H54 (cell line): Measurements from ENCODE around the gene RPS16.
"Not testable (repeated sequence)": the region's sequence is repeated elsewhere in the genome, so short reads cannot be mapped to it uniquely, and the experiment has no call there.

Experiments used
- DNase-seq: peaks from one replicate; pipeline ENCODE4 v3.0.0; 2011; ENCODE audit warnings: low spot score, mixed read lengths; ENCODE audit not compliant: insufficient read length
- FAIRE-seq: peaks from 3 replicates; lab custom pipeline; 2011; peaks lifted over from hg19 to GRCh38; lab: Jason Lieb, UNC
- POLR2A ChIP-seq: IDR thresholded peaks from 2 replicates; pipeline ENCODE4 v1.6.1; 2011; ENCODE audit warnings: low read depth, mild to moderate bottlenecking, low read length

The RPS16 gene

GRCh38 chr19:39470724-39471339 lies 35.1 kb upstream of the RPS16 start:
- DNase-seq: no peak
- FAIRE-seq: no peak
- no peak for TF ChIP-seq POLR2A

- FAIRE-seq: no peak
- no peak for DNase-seq
- TF ChIP-seq POLR2A: no peak
Observed at GRCh38 chr19:39469567-39469966, 33.8 kb upstream of the RPS16 start.

DNA sequence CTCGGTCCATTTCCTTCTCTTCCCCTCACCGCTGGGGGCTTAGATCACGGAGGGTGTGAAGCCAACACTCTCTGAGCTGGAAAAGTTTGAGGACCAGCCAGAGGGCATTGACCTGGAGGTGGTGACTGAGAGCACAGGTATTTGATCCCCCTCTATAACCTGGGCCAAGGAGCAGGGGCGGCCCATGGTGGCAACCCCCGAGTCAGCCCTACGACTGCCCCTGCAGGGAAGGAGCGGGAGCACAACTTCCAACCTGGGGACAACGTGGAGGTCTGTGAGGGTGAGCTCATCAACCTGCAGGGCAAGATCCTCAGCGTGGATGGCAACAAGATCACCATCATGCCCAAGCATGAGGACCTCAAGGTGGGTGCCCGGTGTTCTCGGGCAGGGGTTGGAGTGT lies 33.3 kb upstream of the RPS16 start:
- FAIRE-seq (no peak), DNase-seq (no peak)
- TF ChIP-seq POLR2A: no peak

DNA sequence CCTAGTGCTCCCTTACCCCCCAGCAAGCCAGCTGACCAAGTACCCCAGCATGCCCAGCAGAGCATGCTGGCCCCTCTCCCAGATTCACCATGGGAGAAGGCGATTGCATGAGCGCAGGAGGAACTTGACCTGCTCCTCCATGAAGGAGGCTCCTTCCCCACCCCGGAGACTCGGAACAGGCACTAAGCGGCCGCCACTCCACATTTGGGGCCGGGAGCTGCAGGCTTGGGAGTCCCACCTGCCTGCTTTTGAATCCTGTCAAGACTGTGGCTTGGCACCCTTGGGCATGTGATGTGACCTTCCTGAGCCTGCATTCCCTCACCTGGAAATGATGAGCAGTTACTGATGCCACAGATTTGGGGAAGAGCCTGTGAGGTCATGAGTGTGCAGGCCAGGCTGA lies 32.2 kb upstream of the RPS16 start:
- no peak for TF ChIP-seq POLR2A
- DNase-seq (no peak), FAIRE-seq (no peak)

GRCh38 chr19:39465956-39466747 lies 30.4 kb upstream of the RPS16 start:
- TF ChIP-seq POLR2A: no peak
- FAIRE-seq (no peak), DNase-seq (no peak)

DNA sequence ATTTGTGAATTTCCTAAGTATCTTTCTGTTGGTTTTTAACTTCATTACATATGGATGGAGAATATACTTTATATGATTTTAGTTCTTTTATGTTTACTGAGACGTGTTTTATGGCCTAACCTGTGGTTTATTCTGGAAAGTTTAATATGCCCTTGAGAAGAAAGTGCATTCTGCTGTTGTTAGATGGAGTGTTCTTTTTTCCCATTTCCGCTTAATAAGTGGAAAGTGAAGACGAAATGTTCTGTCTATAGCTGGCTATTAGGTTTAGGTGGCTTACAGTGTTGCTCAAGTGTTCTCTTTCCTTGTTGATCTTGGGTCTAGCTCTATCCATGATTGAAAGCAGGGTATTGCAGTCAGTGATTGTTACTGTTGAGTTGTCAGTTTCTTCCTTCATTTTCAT lies 27.7 kb upstream of the RPS16 start:
- DNase-seq (no peak), FAIRE-seq (no peak)
- TF ChIP-seq POLR2A: no peak

- not testable (repeated sequence) for FAIRE-seq, DNase-seq
Observed at GRCh38 chr19:39451257-39451656, 15.5 kb upstream of the RPS16 start.

- no peak for DNase-seq
- FAIRE-seq: no peak
- no peak for TF ChIP-seq POLR2A
Observed at GRCh38 chr19:39449116-39449797, 13.5 kb upstream of the RPS16 start.

DNA sequence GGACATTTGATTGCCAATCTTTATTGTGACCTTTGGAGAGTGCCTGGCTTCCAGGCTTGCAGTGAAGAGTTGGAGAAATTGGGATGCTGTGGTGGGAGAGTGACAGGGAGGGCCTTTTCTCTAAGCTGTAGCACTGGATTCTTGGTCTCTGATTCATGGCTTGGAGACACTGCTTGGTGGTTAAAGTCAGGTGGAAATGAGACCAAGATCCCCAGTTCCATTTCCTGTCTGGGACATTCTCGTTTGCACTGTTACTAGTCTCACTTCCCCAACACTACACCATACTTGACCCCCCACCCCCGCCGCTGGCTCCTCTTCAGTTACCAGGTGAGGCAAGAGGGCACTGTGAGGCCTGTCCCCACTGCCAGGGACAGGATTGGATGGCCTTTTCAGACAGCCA lies 12.5 kb upstream of the RPS16 start:
- peak; percentile 75 for DNase-seq
- FAIRE-seq: no peak
- no peak for TF ChIP-seq POLR2A

DNA sequence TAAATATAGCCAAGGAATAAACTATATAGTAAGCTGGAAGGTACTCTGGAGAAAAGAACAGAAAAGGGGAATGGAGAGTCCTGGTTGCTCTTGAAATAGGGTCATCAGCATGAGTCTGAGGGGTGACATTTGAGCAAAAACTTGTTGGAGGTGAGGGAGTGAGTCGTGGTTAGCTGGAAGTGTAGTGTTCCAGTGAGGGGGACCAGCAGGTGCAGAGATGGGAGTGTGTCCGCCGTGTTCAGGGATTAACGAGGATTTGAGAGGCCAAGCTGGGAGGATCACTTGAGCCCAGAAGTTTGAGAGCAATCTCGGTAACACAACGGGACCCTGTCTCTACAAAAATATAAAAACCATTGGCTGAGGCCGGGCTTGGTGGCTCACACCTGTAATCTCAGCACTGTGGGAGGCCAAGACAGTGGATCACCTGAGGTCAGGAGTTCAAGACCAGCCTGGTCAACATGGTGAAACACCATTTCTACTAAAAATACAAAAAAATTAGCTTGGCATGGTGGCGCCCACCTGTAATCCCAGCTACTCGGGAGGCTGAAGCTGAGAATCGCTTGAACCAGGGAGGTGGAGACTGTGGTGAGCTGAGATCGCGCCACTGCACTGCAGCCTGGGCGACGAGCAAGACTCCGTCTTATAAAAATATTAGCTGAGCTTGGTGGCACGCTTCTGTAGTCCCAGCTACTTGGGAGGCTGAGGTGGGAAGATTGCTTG lies 10.8 kb upstream of the RPS16 start:
- no peak for DNase-seq
- TF ChIP-seq POLR2A: no peak
- no peak for FAIRE-seq

DNA sequence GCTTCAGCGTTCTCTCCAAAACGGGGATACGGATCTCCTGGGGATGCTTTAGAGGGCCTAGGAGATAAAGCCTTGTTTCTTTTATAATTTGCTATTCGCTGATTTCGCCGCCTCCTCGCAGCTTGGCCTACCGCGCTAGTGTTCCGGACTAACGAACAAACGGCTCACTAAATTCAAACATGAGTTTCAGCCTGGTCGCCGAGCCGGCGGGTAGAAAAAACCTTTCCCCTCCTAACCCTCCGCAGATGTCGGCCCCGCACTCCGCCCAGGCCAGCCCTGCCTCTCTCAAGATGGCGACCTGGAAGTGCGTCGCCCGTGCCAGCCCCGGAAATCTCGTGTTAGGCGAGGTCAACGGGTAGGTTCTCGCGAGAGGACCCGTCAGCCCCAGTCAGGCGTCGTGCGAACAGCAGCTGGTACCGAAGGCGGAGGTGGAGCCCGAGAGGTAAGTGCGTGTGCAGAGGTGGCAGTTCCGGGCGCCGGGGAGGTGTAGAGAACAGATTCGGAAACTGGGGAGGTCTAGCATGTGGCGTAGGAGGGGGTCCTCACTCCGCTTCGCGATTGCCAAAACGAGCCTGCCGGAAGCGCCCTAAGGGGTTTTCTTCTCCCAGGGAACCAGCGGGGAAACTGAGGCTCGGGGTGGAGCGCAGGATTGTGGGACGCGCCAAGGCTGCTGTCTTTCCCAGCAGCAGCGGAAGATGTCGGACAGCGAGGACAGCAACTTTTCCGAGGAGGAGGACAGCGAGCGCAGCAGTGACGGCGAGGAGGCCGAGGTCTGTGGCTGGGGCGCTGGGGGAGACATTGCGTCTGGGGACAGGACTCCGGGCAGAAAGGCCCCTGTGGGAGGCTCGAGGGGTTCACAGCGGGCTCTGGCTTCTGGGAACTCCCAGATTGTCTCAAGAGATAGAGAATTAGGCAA lies 9.7 kb upstream of the RPS16 start, which contains the start of gene SUPT5H:
SUPT5H (plus strand) TSS at position 387 of the 916 bp plus-strand sequence; CDS start at position 696, 309 bp downstream.
- TF ChIP-seq POLR2A: peak; percentile 92
- DNase-seq: peak; percentile 98
- FAIRE-seq: no peak

- FAIRE-seq (no peak), DNase-seq (no peak)
- no peak for TF ChIP-seq POLR2A
Observed at GRCh38 chr19:39444598-39445195, 8.9 kb upstream of the RPS16 start.
